Skin of body (tissue), 2 donors: ENCODE data around the gene BRICD5. TPM values are rescaled to one million over a fixed set of nuclear protein-coding genes. Genes with fewer than 3 reads are reported as not detected.
A peak's percentile ranks its signal among the peaks of the same experiment; 100 is the strongest.

Source experiments
- DNase-seq: peaks from one replicate; lab custom pipeline; 2025; lab: John Stamatoyannopoulos, UW
- total RNA-seq: library from RNA; depleted of rRNA; stranded (reverse); fragments of >200 nt; gene quantifications from one replicate; pipeline ENCODE4 v1.2.3, GENCODE V29; 2014

The BRICD5 gene
- total RNA-seq, 1 donor from 2014 or later, result 2.7 TPM

- DNase-seq, result no peak
Measured at GRCh38 chr16:2199621-2200139, 11.0 kb downstream of the BRICD5 start.

GRCh38 chr16:2199095-2199494, 11.6 kb downstream of the BRICD5 start:
- no peak for DNase-seq

GRCh38 chr16:2198283-2198682, 12.4 kb downstream of the BRICD5 start:
- DNase-seq, result no peak

- no peak for DNase-seq
Measured at GRCh38 chr16:2197765-2198164, 12.9 kb downstream of the BRICD5 start.

- DNase-seq, result no peak
Measured at GRCh38 chr16:2196981-2197511, 13.6 kb downstream of the BRICD5 start.

GRCh38 chr16:2196162-2196980, 14.3 kb downstream of the BRICD5 start, which contains the start of gene CASKIN1:
Gene CASKIN1, minus strand, starts transcription at chr16:2196605. Its CDS starts 173 bp downstream, at chr16:2196432.
- DNase-seq, result no peak

GRCh38 chr16:2195322-2196161, 15.1 kb downstream of the BRICD5 start:
- no peak for DNase-seq

GRCh38 chr16:2194852-2195321, 15.8 kb downstream of the BRICD5 start:
- DNase-seq, result no peak

GRCh38 chr16:2194166-2194834, 16.4 kb downstream of the BRICD5 start:
- DNase-seq, result peak; percentile 15

- no peak for DNase-seq
Measured at GRCh38 chr16:2191446-2191706, 19.3 kb downstream of the BRICD5 start.

- no peak for DNase-seq
Measured at GRCh38 chr16:2190659-2191445, 19.8 kb downstream of the BRICD5 start.

GRCh38 chr16:2190002-2190658, 20.5 kb downstream of the BRICD5 start:
- no peak for DNase-seq

GRCh38 chr16:2189252-2189893, 21.3 kb downstream of the BRICD5 start:
- no peak for DNase-seq

GRCh38 chr16:2188395-2188794, 22.3 kb downstream of the BRICD5 start:
- DNase-seq, result no peak

GRCh38 chr16:2187212-2187611, 23.5 kb downstream of the BRICD5 start:
- no peak for DNase-seq

GRCh38 chr16:2186505-2186904, 24.2 kb downstream of the BRICD5 start:
- no peak for DNase-seq

GRCh38 chr16:2186064-2186463, 24.6 kb downstream of the BRICD5 start:
- DNase-seq, result no peak

GRCh38 chr16:2184962-2185361, 25.7 kb downstream of the BRICD5 start:
- DNase-seq, result no peak

GRCh38 chr16:2184346-2184745, 26.3 kb downstream of the BRICD5 start:
- no peak for DNase-seq

- no peak for DNase-seq
Measured at GRCh38 chr16:2183671-2184070, 27.0 kb downstream of the BRICD5 start.
